Heart left ventricle (tissue), 16 donors: ENCODE results near the gene FGB. TPM values are rescaled to one million over a fixed set of nuclear protein-coding genes. Genes with fewer than 3 reads are reported as not detected.

Experiments
- ATAC-seq, 4 donors: fragments of 200-7000 bp; cut with Tn5 transposase; one replicate each; pipeline ENCODE4 v1.9.1; 2020 to 2022; ENCODE audit warnings: moderate library complexity in 4 of 4, mild to moderate bottlenecking in 3 of 4, moderate number of reproducible peaks in 1 of 4
- DNase-seq, 5 donors: peaks; one replicate each; pipeline ENCODE4 v3.0.0-alpha.2; 2020
- H3K27ac ChIP-seq, 12 donors: fragments of 200-600 bp; sonication (generic) in 4 of 12; one replicate each; pipeline versions ENCODE4 v1.5.0 to v1.8.0; 2016 to 2022; ENCODE audit warnings: mild to moderate bottlenecking in 2 of 12
- H3K27me3 ChIP-seq, 9 donors: fragments of 200-600 bp; sonication (generic) in 2 of 9; one replicate each; pipeline versions ENCODE4 v1.5.1 to v1.8.0; 2016 to 2022; ENCODE audit warnings: mild to moderate bottlenecking in 3 of 9
- H3K36me3 ChIP-seq, 9 donors: fragments of 200-600 bp; sonication (generic) in 2 of 9; one replicate each; pipeline versions ENCODE4 v1.5.0 to v1.8.0; 2018 to 2022; ENCODE audit warnings: mild to moderate bottlenecking in 2 of 9
- H3K4me1 ChIP-seq, 12 donors: fragments of 200-600 bp; sonication (generic) in 4 of 12; one replicate each; pipeline versions ENCODE4 v1.5.0 to v1.8.0; 2016 to 2022; ENCODE audit warnings: mild to moderate bottlenecking in 3 of 12
- H3K4me3 ChIP-seq, 12 donors: fragments of 200-600 bp; sonication (generic) in 4 of 12; one replicate each; pipeline versions ENCODE4 v1.5.0 to v1.8.0; 2017 to 2022; ENCODE audit warnings: mild to moderate bottlenecking in 9 of 12, moderate library complexity in 4 of 12
- H3K9me3 ChIP-seq, 12 donors: fragments of 200-600 bp; sonication (generic) in 4 of 12; one replicate each; pipeline versions ENCODE4 v1.5.0 to v1.8.0; 2016 to 2022; ENCODE audit warnings: mild to moderate bottlenecking in 1 of 12
- CTCF ChIP-seq, 12 donors: fragments of 200-600 bp; sonication (generic) in 4 of 12; IDR thresholded peaks; one replicate each; pipeline versions ENCODE4 v1.5.0 to v1.8.0; 2018 to 2022; ENCODE audit warnings: antibody characterized with exemption in 12 of 12, mild to moderate bottlenecking in 5 of 12
- POLR2A ChIP-seq, 2 donors: fragments of 450-650 bp; IDR thresholded peaks; one replicate each; pipeline ENCODE4 v1.6.1; 2017; ENCODE audit warnings: antibody characterized with exemption in 2 of 2, mild to moderate bottlenecking in 2 of 2, moderate library complexity in 2 of 2
- WGBS, 4 donors: extraction: QIAGEN DNeasy Blood & Tissue Kit in 2 of 4; methylation state at CpG; one replicate each; pipeline versions ENCODE4 v1.1.5 to v1.1.7; 2013 to 2018; 5-methylcytosine and 5-hydroxymethylcytosine counted together
- intact Hi-C, 10 donors: fragments of 100-400 bp; cut with DNase I; formaldehyde crosslinking; loops; one replicate each; pipeline versions ENCODE4 v1.11.1 to v1.14.2; 2022
- polyA plus RNA-seq, 2 donors: library from polyadenylated mRNA; stranded (reverse); fragments of 200-250 nt; gene quantifications; one replicate each; pipeline ENCODE4 v1.2.3, GENCODE V29; 2013
- total RNA-seq, 9 donors: library from RNA; depleted of rRNA in 2 of 9; stranded (reverse); fragments of >200 nt in 2 of 9; fragmentation: NEBNext Ultra II Directional in 3 of 9; extraction: Animal tissue kit (Norgen Biotek cat#: 25700) in 3 of 9; gene quantifications; one replicate each; pipeline versions ENCODE4 v1.1.0 to v1.2.4, GENCODE V29; 2016 to 2023
- donor health status: ischemic (EF 13 %, LVEDD 7.1; RV severe dilation, severe dysfunction).
- donor health status: healthy with polysubstance abuse.
- donor health status: DM: no; HTN: yes; CAD: no.
- donor health status: DM: no; HTN: no; CAD: no.
- donor health status: ischemic (EF 25% LVEDD 6.9; RV normal size, moderate dysfunction).
- donor health status: ischemic (EF 25% LVEDD 5.7; RV mildly dilated, moderate dysfunction).
- donor health status: healthy.
- donor health status: DM: yes; HTN: yes; CAD: no.
- donor health status: ischemic (EF 35%, LVEDD 5.7; RV mildly dilated, moderate dysfunction).
- donor health status: nonischemic (EF 11% LVEDD 7.7; RV severe dilation, severe dysfunction).
- donor health status: DM: yes; HTN: yes; CAD: no.
- donor health status: PGD.
- donor health status: ischemic (EF 29% LVEDD 5.4; RV normal size, mild dysfunction).
- donor health status: nonischemic (EF 23%, LVEDD 6.1; RV moderate dilation, normal function).

The FGB gene
- total and polyA plus RNA-seq, 11 donors = 0.25 to 1.6 (median 0.46) TPM; not detected in 8

- Histone ChIP-seq H3K36me3 (no peaks in the 10 kb centered on the region), H3K27ac (no peak overlapping the region), H3K27me3 (peaks cover 0 to 20% (median 5%) of the 10 kb centered on the region in 9 donors), H3K4me1 (peaks cover 0 to 5% (median 0%) of the 10 kb centered on the region in 12 donors), H3K4me3 (no peak overlapping the region), H3K9me3 (no peaks in the 10 kb centered on the region)
- intact Hi-C loops = no loop called here
- ATAC-seq (no peak), DNase-seq (no peak)
- TF ChIP-seq POLR2A (IDR thresholded peaks at IDR 0.05) (no peak), CTCF (IDR thresholded peaks at IDR 0.05) (no peak)
These were observed 41.2 kb upstream of the FGB start for GRCh38 chr4:154521607-154522006.

- ATAC-seq = no peak
- intact Hi-C loops = no loop called here
- WGBS, 4 donors = 52 to 67% (median 64%) methylated on average over 2 of the region's 2 CpGs
These were observed 36.7 kb upstream of the FGB start for GRCh38 chr4:154526151-154526550.

GRCh38 chr4:154527308-154527707, 35.5 kb upstream of the FGB start:
- 80 to 82% (median 81%) methylated on average over 4 of the region's 4 CpGs for WGBS, 4 donors
- intact Hi-C loops = no loop called here
- no peak for TF ChIP-seq CTCF (IDR thresholded peaks at IDR 0.05)
- TF ChIP-seq POLR2A (IDR thresholded peaks at IDR 0.05) = no peak

More at GRCh38 chr4:154526151-154526550, 36.7 kb upstream of the FGB start:
- no peaks in the 10 kb centered on the region for H3K4me1 ChIP-seq
- H3K27me3 ChIP-seq = peaks cover 0 to 12% (median 5%) of the 10 kb centered on the region in 9 donors
- H3K36me3 ChIP-seq = no peaks in the 10 kb centered on the region
- H3K9me3 ChIP-seq = no peaks in the 10 kb centered on the region
- H3K4me3 ChIP-seq = no peak overlapping the region
- no peak overlapping the region for H3K27ac ChIP-seq
- TF ChIP-seq POLR2A (IDR thresholded peaks at IDR 0.05) (no peak), CTCF (IDR thresholded peaks at IDR 0.05) (no peak)
- DNase-seq = no peak

GRCh38 chr4:154528869-154529268, 33.9 kb upstream of the FGB start:
- WGBS, 4 donors = 46 to 65% (median 55%) methylated on average over 2 of the region's 2 CpGs
- intact Hi-C loops = no loop called here

More at GRCh38 chr4:154527308-154527707, 35.5 kb upstream of the FGB start:
- Histone ChIP-seq H3K27me3 (peaks cover 0 to 12% (median 4%) of the 10 kb centered on the region in 9 donors), H3K36me3 (no peaks in the 10 kb centered on the region), H3K4me3 (no peak overlapping the region), H3K4me1 (no peaks in the 10 kb centered on the region), H3K27ac (no peak overlapping the region), H3K9me3 (no peaks in the 10 kb centered on the region)
- ATAC-seq (no peak), DNase-seq (no peak)

More at GRCh38 chr4:154528869-154529268, 33.9 kb upstream of the FGB start:
- Histone ChIP-seq H3K27ac (no peak overlapping the region), H3K4me1 (no peaks in the 10 kb centered on the region), H3K36me3 (no peaks in the 10 kb centered on the region), H3K4me3 (no peak overlapping the region), H3K9me3 (no peaks in the 10 kb centered on the region), H3K27me3 (peaks cover 0 to 12% (median 3%) of the 10 kb centered on the region in 9 donors)
- DNase-seq (no peak), ATAC-seq (no peak)
- TF ChIP-seq CTCF (IDR thresholded peaks at IDR 0.05) (no peak), POLR2A (IDR thresholded peaks at IDR 0.05) (no peak)
